Stimulated activated CD8-positive, alpha-beta memory T cell treated with anti-CD3 and anti-CD28 coated beads, Interleukin-4, amount 100 ng/mL, for 24 hours (primary cell): Measurements from ENCODE around the gene CGN.
"Not testable (repeated sequence)": the region's sequence is repeated elsewhere in the genome, so short reads cannot be mapped to it uniquely, and the experiment has no call there.

ENCODE experiments used
- DNase-seq: peaks from one replicate; pipeline ENCODE4 v3.0.0-alpha.2; 2020; ENCODE audit warnings: low read depth

The CGN gene

GRCh38 chr1:151502035-151502700 lies 9.0 kb upstream of the CGN start:
- no peak for DNase-seq

DNA sequence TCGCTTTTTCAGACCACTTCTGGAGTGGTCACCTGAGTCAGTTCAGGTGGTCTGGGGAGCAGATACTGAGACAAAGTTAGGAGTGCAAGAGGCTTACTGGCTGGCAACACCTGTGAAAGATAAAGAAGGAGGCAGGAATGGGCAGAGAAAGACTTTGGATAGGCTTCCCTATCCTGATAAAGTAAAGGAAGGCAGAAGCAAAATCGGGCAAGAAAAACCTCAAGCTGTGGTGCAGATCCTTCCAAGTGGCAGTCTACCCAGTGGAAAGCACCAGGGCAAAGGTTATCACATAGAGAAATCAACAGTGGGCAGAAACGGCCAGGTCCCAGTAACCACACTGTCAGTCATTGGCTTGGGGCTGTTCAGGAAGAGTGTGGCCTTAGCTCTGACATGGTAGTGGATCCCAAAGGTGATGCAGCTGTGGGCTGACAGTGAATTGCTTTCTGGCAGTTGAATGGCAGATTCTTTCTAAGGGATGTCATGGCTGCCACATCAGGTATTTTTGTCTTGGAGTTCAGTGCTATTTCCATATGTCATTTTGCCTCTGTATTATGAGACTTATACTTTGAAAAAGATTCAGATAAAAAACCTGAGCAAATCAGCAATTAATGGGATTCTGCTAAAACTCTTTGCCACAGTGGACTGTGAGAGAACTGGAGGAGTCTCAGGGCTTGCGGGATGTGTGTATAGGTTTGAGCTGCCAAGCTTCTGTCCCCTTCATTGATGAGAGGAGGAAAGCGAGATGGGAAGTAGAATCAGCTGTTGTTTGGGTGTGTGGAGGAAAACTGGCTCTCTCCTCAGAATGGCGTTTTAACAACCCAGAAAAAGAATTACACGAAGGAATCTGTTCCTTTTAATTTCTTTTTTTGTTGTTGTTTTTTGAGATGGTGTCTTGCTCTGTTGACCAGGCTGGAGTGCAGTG lies 8.1 kb upstream of the CGN start:
- no peak for DNase-seq

- DNase-seq: no peak
Observed at GRCh38 chr1:151504252-151504651, 6.9 kb upstream of the CGN start.

DNA sequence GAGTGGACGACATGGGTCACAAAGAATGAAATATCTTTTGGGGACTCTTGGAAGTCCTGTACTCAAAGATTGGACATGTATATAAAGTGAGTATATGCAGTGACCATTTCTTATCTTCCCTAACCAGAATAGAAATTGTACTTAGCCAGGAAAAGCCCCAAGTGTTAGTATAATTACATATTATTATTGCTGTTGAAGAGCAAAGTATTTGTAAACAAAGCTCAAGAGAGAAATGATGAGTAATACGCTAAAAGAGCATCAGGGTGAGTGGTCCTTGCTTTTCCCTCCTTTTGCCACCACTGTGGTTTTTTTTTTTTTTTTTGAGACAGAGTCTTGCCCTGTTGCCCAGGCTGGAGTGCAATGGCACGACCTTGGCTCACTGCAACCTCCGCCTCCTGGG lies 6.4 kb upstream of the CGN start:
- no peak for DNase-seq

DNA sequence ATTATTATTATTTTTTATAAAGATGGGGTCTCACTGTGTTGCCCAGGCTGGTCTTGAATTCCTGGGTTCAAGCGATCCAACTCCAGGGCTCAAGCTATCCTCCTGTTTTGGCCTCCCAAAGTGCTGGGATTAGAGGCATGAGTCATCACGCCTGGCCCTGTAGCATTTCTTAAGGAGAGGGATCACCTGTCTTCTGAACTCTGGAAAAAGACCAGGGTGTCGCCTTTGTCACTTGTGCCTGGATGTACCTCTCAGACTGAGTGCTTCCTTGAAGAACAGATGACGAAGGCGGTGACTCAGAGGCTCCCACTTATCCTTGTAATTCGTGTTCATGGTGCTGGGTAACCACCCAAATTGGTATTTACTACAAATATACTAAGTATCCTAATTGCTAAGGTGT lies 2.4 kb upstream of the CGN start:
- DNase-seq: no peak

DNA sequence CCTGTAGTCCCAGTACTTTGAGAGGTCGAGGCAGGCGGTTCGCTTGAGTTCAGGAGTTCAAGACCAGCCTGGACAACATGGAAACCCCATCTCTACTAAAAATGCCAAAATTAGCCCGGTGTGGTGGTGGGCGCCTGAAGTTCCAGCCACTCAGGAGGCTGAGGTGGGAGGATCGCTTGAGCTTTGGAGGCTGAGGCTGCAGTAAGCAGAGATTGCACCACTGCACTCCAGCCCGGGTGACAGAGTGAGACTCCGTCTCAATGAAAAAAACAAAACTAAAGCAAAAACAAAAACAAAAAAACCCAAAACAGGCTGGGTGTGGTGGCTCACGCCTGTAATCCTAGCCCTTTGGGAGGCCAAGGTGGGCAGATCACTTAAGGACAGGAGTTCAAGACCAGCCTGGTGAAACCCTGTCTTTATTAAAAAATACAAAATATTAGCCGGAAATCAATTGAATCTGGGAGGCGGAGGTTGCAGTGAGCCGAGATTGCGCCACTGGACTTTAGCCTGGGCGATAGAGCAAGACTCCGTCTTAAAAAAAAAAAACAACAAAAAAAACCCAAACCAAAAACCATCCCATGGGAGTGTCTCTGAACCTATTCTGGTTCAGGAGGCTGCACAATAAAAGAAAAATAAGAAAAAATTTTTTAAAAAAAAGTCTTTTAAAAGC lies 1.7 kb upstream of the CGN start:
- DNase-seq: no peak

DNA sequence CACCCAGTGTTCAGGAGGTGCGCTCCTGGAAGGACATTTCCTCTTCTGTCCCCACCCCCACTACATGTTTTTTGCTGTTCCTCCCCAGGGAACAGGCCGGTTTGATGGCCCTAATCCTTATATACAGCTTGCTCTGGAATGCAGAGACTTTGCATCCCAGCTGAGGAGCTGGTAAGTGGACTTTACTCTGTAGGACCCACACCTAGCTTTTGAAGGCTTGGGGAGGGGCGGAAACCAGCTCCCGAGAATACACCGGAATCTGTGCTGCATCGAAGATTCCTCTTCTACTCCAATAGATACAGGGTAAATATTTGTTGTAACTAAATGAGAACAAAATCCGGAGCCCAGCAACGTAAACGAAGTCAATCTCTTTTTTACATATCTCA lies 1.2 kb upstream of the CGN start:
- DNase-seq: no peak

GRCh38 chr1:151510614-151510956 lies 602 bp upstream of the CGN start:
- DNase-seq: no peak

GRCh38 chr1:151511636-151512215 lies 539 bp downstream of the CGN start:
- DNase-seq: no peak

DNA sequence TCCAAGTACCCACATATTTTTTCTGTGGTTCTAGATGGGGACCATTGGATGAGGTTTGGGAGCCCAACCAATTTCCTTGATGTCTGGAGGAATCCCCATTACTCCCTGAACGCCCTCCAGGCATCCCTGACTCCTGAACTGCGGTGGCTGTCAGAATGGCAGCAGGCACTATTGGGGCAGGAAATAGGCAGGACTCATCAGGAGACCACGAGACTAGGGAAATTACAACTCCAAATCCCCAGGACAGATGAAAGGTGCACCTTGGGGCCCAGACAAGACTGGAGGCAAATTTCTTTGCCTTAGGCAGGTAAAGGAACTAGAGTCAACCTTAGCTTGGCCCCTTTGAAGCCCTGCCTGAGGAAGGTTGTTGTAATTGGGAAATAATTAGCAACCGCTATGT lies 1.1 kb downstream of the CGN start:
- DNase-seq: no peak

GRCh38 chr1:151512801-151513625 lies 1.8 kb downstream of the CGN start:
- DNase-seq: no peak

GRCh38 chr1:151513626-151514121 lies 2.5 kb downstream of the CGN start:
- DNase-seq: no peak

DNA sequence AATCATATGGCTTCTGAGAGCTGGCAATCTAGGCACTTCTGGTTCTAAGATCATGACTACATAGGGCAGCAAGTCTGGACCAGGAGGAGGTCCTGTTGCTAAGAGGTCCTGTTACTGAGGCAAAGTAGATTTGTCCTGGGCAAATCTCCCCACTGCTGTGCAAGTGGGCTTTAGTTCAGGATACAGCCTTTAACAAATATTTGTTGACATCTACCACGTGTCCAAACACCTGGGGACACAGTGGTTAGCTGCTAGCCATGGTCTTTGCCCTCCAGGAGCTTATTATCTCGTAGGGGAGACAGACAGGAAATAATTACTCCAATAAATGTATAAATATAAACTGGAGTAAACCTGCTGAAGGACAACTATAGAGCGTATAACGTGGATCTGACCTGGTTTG lies 3.2 kb downstream of the CGN start:
- DNase-seq: no peak

GRCh38 chr1:151515265-151515664 lies 4.1 kb downstream of the CGN start:
- no peak for DNase-seq

GRCh38 chr1:151516031-151516511 lies 4.9 kb downstream of the CGN start:
- no peak for DNase-seq

GRCh38 chr1:151518431-151518830 lies 7.2 kb downstream of the CGN start:
- no peak for DNase-seq

- DNase-seq: no peak
Observed at GRCh38 chr1:151518936-151519335, 7.7 kb downstream of the CGN start.

- no peak for DNase-seq
Observed at GRCh38 chr1:151519667-151520066, 8.5 kb downstream of the CGN start.

DNA sequence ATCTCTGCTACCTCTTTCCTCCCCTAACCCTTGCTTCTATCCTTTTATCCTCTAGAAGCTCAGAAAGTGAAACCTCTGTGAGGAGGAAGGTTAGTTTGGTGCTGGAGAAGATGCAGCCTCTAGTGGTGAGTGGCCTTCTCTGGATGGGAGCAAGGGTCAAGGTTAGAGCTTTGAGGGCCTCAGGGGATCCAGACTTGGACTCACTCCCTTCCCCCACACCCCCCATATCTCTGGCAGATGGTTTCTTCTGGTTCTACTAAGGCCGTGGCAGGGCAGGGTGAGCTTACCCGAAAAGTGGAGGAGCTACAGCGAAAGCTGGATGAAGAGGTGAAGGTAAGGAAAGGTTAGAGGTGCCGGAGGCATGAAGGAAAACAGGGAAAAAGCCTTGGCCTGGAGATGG lies 9.2 kb downstream of the CGN start:
- DNase-seq: no peak

DNA sequence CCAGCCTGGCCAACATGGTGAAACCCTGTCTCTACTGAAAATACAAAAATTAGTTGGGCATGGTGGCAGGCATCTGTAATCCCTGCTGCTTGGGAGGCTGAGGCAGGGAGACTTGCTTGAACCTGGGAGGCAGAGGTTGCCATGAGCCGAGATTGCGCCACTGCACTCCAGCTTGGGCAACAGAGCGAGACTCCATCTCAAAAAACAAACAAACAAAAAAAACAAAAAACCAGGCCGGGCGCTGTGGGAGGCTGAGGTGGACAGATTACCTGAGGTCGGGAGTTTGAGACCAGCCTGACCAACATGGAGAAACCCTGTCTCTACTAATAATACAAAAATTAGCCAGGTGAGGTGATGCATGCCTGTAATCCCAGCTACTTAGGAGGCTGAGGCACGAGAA lies 11.2 kb downstream of the CGN start:
- DNase-seq: not testable (repeated sequence)

DNA sequence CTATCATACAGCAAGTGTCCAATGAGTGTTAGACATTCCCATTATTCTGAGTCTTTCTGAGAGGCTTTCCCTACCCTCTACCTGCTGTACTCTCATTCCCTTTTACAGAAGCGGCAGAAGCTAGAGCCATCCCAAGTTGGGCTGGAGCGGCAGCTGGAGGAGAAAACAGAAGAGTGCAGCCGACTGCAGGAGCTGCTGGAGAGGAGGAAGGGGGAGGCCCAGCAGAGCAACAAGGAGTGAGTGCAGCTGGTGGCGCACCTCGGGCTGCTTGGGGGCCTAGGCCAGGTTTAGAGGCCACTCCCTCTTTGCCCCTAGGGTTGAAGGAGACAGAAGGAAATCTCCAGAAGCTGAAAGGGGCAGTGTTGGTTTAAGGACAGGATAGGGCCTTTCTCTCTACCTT lies 12.1 kb downstream of the CGN start:
- no peak for DNase-seq

GRCh38 chr1:151524736-151525135 lies 13.5 kb downstream of the CGN start:
- no peak for DNase-seq
